OCI-LY3 (cell line): ENCODE results near the gene INAFM2.

Experiments used
- CTCF ChIP-seq: fragments of 200-600, 300-600 bp; sonication (generic); IDR thresholded peaks from 2 replicates; pipeline ENCODE4 v1.5.1; 2014; ENCODE audit warnings: antibody characterized with exemption, low read length, low read depth
- EZH2phosphoT487 ChIP-seq: fragments of 200-600 bp; shearing (Covaris generic); IDR thresholded peaks from 2 replicates; pipeline ENCODE4 v1.6.1; 2018; ENCODE audit warnings: antibody characterized with exemption, mixed run types, low read depth

DNA sequence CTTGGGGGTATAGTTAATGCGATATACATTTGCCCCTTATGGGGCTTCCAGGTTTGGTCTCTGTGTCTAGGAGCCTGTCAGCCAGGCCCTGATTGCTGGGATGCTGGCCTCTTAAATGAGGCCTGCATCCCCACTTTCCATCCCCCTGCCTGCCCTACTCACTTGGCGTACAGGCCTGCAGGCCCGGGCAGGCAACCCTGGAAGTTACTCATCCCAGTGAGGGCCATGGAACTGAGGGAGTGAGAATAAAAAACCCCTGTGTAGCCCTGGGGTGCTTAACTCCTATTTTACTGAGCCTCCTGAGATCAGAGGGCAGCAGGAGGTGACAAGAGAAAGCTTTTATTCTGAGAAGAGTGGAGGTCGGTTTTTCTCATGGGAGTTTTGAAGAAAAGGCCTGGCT, 36.5 kb downstream of the INAFM2 start:
- TF ChIP-seq CTCF (no peak), EZH2phosphoT487 (no peak)
